ENCODE results near the gene SYTL3.
"Not testable (repeated sequence)": the region's sequence is repeated elsewhere in the genome, so short reads cannot be mapped to it uniquely, and the experiment has no call there.

SYTL3 gene

GRCh38 chr6:158665332-158665731, 15.5 kb downstream of the SYTL3 start:
- no peaks in the 10 kb centered on the region for H3K36me3 ChIP-seq (ENCODE audit: control insufficient read depth, insufficient read depth, low read length)
- no peak overlapping the region for H3K4me3 ChIP-seq (ENCODE audit: low read length)
- no peaks in the 10 kb centered on the region for H3K27me3 ChIP-seq (ENCODE audit: control insufficient read depth, insufficient read depth, low read length)
- H3K4me1 ChIP-seq (ENCODE audit: control insufficient read depth, insufficient read depth, low read length): peaks cover 11% of the 10 kb centered on the region
- no peaks in the 10 kb centered on the region for H3K9me3 ChIP-seq (ENCODE audit: control insufficient read depth, low read length)
- no peak overlapping the region for H3K9ac ChIP-seq (ENCODE audit: low read length)

GRCh38 chr6:158666628-158667359, 16.9 kb downstream of the SYTL3 start:
- H3K4me1 ChIP-seq (ENCODE audit: control insufficient read depth, insufficient read depth, low read length): peaks cover 6% of the 10 kb centered on the region
- H3K9me3 ChIP-seq (ENCODE audit: control insufficient read depth, low read length): no peaks in the 10 kb centered on the region
- no peak overlapping the region for H3K4me3 ChIP-seq (ENCODE audit: low read length)
- no peak overlapping the region for H3K9ac ChIP-seq (ENCODE audit: low read length)
- H3K27me3 ChIP-seq (ENCODE audit: control insufficient read depth, insufficient read depth, low read length): no peaks in the 10 kb centered on the region
- no peaks in the 10 kb centered on the region for H3K36me3 ChIP-seq (ENCODE audit: control insufficient read depth, insufficient read depth, low read length)

- no peaks in the 10 kb centered on the region for H3K27me3 ChIP-seq (ENCODE audit: control insufficient read depth, insufficient read depth, low read length)
- peaks cover 6% of the 10 kb centered on the region for H3K4me1 ChIP-seq (ENCODE audit: control insufficient read depth, insufficient read depth, low read length)
These were observed 17.6 kb downstream of the SYTL3 start for GRCh38 chr6:158667360-158667981.

GRCh38 chr6:158668707-158669103, 18.9 kb downstream of the SYTL3 start:
- Histone ChIP-seq H3K9me3 (ENCODE audit: control insufficient read depth, low read length) (no peaks in the 10 kb centered on the region), H3K4me1 (ENCODE audit: control insufficient read depth, insufficient read depth, low read length) (no peaks in the 10 kb centered on the region), H3K4me3 (ENCODE audit: low read length) (no peak overlapping the region), H3K27me3 (ENCODE audit: control insufficient read depth, insufficient read depth, low read length) (no peaks in the 10 kb centered on the region), H3K36me3 (ENCODE audit: control insufficient read depth, insufficient read depth, low read length) (no peaks in the 10 kb centered on the region), H3K9ac (ENCODE audit: low read length) (no peak overlapping the region)

More at GRCh38 chr6:158667360-158667981, 17.6 kb downstream of the SYTL3 start:
- no peak overlapping the region for H3K4me3 ChIP-seq (ENCODE audit: low read length)
- no peak overlapping the region for H3K9ac ChIP-seq (ENCODE audit: low read length)
- no peaks in the 10 kb centered on the region for H3K9me3 ChIP-seq (ENCODE audit: control insufficient read depth, low read length)
- H3K36me3 ChIP-seq (ENCODE audit: control insufficient read depth, insufficient read depth, low read length): no peaks in the 10 kb centered on the region

- Histone ChIP-seq H3K4me3 (ENCODE audit: low read length) (no peak overlapping the region), H3K9me3 (ENCODE audit: control insufficient read depth, low read length) (no peaks in the 10 kb centered on the region), H3K27me3 (ENCODE audit: control insufficient read depth, insufficient read depth, low read length) (no peaks in the 10 kb centered on the region), H3K9ac (ENCODE audit: low read length) (no peak overlapping the region), H3K36me3 (ENCODE audit: control insufficient read depth, insufficient read depth, low read length) (no peaks in the 10 kb centered on the region), H3K4me1 (ENCODE audit: control insufficient read depth, insufficient read depth, low read length) (no peaks in the 10 kb centered on the region)
These were observed 19.5 kb downstream of the SYTL3 start for GRCh38 chr6:158669145-158670035.

- H3K9ac ChIP-seq (ENCODE audit: low read length); H3K4me1 ChIP-seq (ENCODE audit: control insufficient read depth, insufficient read depth, low read length); H3K36me3 ChIP-seq (ENCODE audit: control insufficient read depth, insufficient read depth, low read length); H3K9me3 ChIP-seq (ENCODE audit: control insufficient read depth, low read length); H3K27me3 ChIP-seq (ENCODE audit: control insufficient read depth, insufficient read depth, low read length); H3K4me3 ChIP-seq (ENCODE audit: low read length): not testable (repeated sequence)
These were observed 22.3 kb downstream of the SYTL3 start for GRCh38 chr6:158672119-158672518.

GRCh38 chr6:158672726-158673125, 22.9 kb downstream of the SYTL3 start:
- Histone ChIP-seq H3K4me1 (ENCODE audit: control insufficient read depth, insufficient read depth, low read length) (no peaks in the 10 kb centered on the region), H3K9me3 (ENCODE audit: control insufficient read depth, low read length) (no peaks in the 10 kb centered on the region), H3K9ac (ENCODE audit: low read length) (no peak overlapping the region), H3K36me3 (ENCODE audit: control insufficient read depth, insufficient read depth, low read length) (no peaks in the 10 kb centered on the region), H3K27me3 (ENCODE audit: control insufficient read depth, insufficient read depth, low read length) (no peaks in the 10 kb centered on the region), H3K4me3 (ENCODE audit: low read length) (no peak overlapping the region)

GRCh38 chr6:158674342-158675131, 24.7 kb downstream of the SYTL3 start:
- H3K36me3 ChIP-seq (ENCODE audit: control insufficient read depth, insufficient read depth, low read length): no peaks in the 10 kb centered on the region
- H3K27me3 ChIP-seq (ENCODE audit: control insufficient read depth, insufficient read depth, low read length): no peaks in the 10 kb centered on the region
- no peak overlapping the region for H3K4me3 ChIP-seq (ENCODE audit: low read length)
- no peaks in the 10 kb centered on the region for H3K9me3 ChIP-seq (ENCODE audit: control insufficient read depth, low read length)
- no peaks in the 10 kb centered on the region for H3K4me1 ChIP-seq (ENCODE audit: control insufficient read depth, insufficient read depth, low read length)
- H3K9ac ChIP-seq (ENCODE audit: low read length): no peak overlapping the region

GRCh38 chr6:158677094-158677493, 27.2 kb downstream of the SYTL3 start:
- not testable (repeated sequence) for H3K36me3 ChIP-seq (ENCODE audit: control insufficient read depth, insufficient read depth, low read length); H3K4me3 ChIP-seq (ENCODE audit: low read length)

GRCh38 chr6:158677906-158678578, 28.2 kb downstream of the SYTL3 start:
- H3K9ac ChIP-seq (ENCODE audit: low read length): no peak overlapping the region
- no peaks in the 10 kb centered on the region for H3K36me3 ChIP-seq (ENCODE audit: control insufficient read depth, insufficient read depth, low read length)
- no peak overlapping the region for H3K4me3 ChIP-seq (ENCODE audit: low read length)
- no peaks in the 10 kb centered on the region for H3K9me3 ChIP-seq (ENCODE audit: control insufficient read depth, low read length)
- no peaks in the 10 kb centered on the region for H3K4me1 ChIP-seq (ENCODE audit: control insufficient read depth, insufficient read depth, low read length)
- H3K27me3 ChIP-seq (ENCODE audit: control insufficient read depth, insufficient read depth, low read length): no peaks in the 10 kb centered on the region

More at GRCh38 chr6:158677094-158677493, 27.2 kb downstream of the SYTL3 start:
- H3K27me3 ChIP-seq (ENCODE audit: control insufficient read depth, insufficient read depth, low read length); H3K9me3 ChIP-seq (ENCODE audit: control insufficient read depth, low read length); H3K9ac ChIP-seq (ENCODE audit: low read length); H3K4me1 ChIP-seq (ENCODE audit: control insufficient read depth, insufficient read depth, low read length): not testable (repeated sequence)

- H3K9me3 ChIP-seq (ENCODE audit: control insufficient read depth, low read length): no peaks in the 10 kb centered on the region
- no peaks in the 10 kb centered on the region for H3K27me3 ChIP-seq (ENCODE audit: control insufficient read depth, insufficient read depth, low read length)
- no peak overlapping the region for H3K9ac ChIP-seq (ENCODE audit: low read length)
- no peaks in the 10 kb centered on the region for H3K36me3 ChIP-seq (ENCODE audit: control insufficient read depth, insufficient read depth, low read length)
- H3K4me3 ChIP-seq (ENCODE audit: low read length): no peak overlapping the region
- no peaks in the 10 kb centered on the region for H3K4me1 ChIP-seq (ENCODE audit: control insufficient read depth, insufficient read depth, low read length)
These were observed 30.2 kb downstream of the SYTL3 start for GRCh38 chr6:158680015-158680414.
